ENCODE data around the gene FKBP10.
"Not testable (repeated sequence)": the region's sequence is repeated elsewhere in the genome, so short reads cannot be mapped to it uniquely, and the experiment has no call there.

FKBP10 gene

GRCh38 chr17:41812381-41813151 lies at the start of gene FKBP10:
Gene FKBP10 (plus strand): TSS chr17:41813004. CDS start chr17:41813035, 31 bp downstream.
- DNase-seq (ENCODE audit: low read depth in 2 of 2, low spot score in 1 of 2) = peak; percentile 15 to 27

GRCh38 chr17:41763327-41763726 lies 49.5 kb upstream of the FKBP10 start:
- DNase-seq (ENCODE audit: low read depth in 2 of 2, low spot score in 1 of 2) = no peak

GRCh38 chr17:41766135-41766534 lies 46.7 kb upstream of the FKBP10 start:
- no peak for DNase-seq (ENCODE audit: low read depth in 2 of 2, low spot score in 1 of 2)

GRCh38 chr17:41767324-41768042 lies 45.3 kb upstream of the FKBP10 start:
- no peak for DNase-seq (ENCODE audit: low read depth in 2 of 2, low spot score in 1 of 2)

GRCh38 chr17:41768682-41769288 lies 44.0 kb upstream of the FKBP10 start:
- DNase-seq (ENCODE audit: low read depth in 2 of 2, low spot score in 1 of 2) = no peak

GRCh38 chr17:41769346-41769862 lies 43.4 kb upstream of the FKBP10 start:
- DNase-seq (ENCODE audit: low read depth in 2 of 2, low spot score in 1 of 2) = no peak

- DNase-seq (ENCODE audit: low read depth in 2 of 2, low spot score in 1 of 2) = no peak
These were observed 42.8 kb upstream of the FKBP10 start for GRCh38 chr17:41769985-41770384.

GRCh38 chr17:41771389-41772206 lies 41.2 kb upstream of the FKBP10 start:
- DNase-seq (ENCODE audit: low read depth in 2 of 2, low spot score in 1 of 2) = no peak

GRCh38 chr17:41772218-41772585 lies 40.6 kb upstream of the FKBP10 start:
- DNase-seq (ENCODE audit: low read depth in 2 of 2, low spot score in 1 of 2) = no peak

- no peak for DNase-seq (ENCODE audit: low read depth in 2 of 2, low spot score in 1 of 2)
These were observed 40.1 kb upstream of the FKBP10 start for GRCh38 chr17:41772586-41773189.

- DNase-seq (ENCODE audit: low read depth in 2 of 2, low spot score in 1 of 2) = no peak
These were observed 39.6 kb upstream of the FKBP10 start for GRCh38 chr17:41773190-41773588.

- DNase-seq (ENCODE audit: low read depth in 2 of 2, low spot score in 1 of 2) = no peak
These were observed 39.0 kb upstream of the FKBP10 start for GRCh38 chr17:41773731-41774193.

- no peak for DNase-seq (ENCODE audit: low read depth in 2 of 2, low spot score in 1 of 2)
These were observed 37.2 kb upstream of the FKBP10 start for GRCh38 chr17:41775394-41776226.

GRCh38 chr17:41776262-41776900 lies 36.4 kb upstream of the FKBP10 start:
- not testable (repeated sequence) for DNase-seq (ENCODE audit: low read depth in 2 of 2, low spot score in 1 of 2)

GRCh38 chr17:41777157-41777573 lies 35.6 kb upstream of the FKBP10 start:
- no peak for DNase-seq (ENCODE audit: low read depth in 2 of 2, low spot score in 1 of 2)

- no peak for DNase-seq (ENCODE audit: low read depth in 2 of 2, low spot score in 1 of 2)
These were observed 35.1 kb upstream of the FKBP10 start for GRCh38 chr17:41777574-41778188.

GRCh38 chr17:41779954-41780353 lies 32.9 kb upstream of the FKBP10 start:
- DNase-seq (ENCODE audit: low read depth in 2 of 2, low spot score in 1 of 2) = no peak

GRCh38 chr17:41781404-41782110 lies 31.2 kb upstream of the FKBP10 start:
- no peak for DNase-seq (ENCODE audit: low read depth in 2 of 2, low spot score in 1 of 2)

All from stimulated activated CD8-positive, alpha-beta memory T cell treated with anti-CD3 and anti-CD28 coated beads, Interleukin-4, amount 100 ng/mL, for 1 hour (primary cell).